Measurements from ENCODE around the gene CYP19A1.

Gene CYP19A1

DNA sequence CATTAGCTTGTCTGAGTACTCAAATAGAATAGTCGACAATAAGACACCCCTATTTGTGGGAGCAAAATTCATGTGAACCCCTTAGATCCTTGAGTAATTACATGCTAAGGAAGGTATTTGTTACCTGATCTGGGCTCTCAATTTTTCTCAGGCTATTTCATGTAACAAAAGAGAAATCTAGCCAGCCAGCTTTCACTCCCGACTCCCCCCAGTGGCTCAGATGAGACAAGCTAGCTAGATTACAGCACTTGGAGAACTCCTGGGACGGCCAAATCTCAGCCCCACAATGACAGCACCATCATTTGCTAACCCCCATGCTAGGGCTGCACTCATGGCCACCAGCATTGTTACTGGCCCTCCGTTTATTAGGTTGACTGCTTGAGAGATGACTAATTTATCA is 44.4 kb upstream of the CYP19A1 start:
- no peak for DNase-seq (ENCODE audit: extremely low read depth, insufficient read length)
- Histone ChIP-seq H3K36me3 (ENCODE audit: control insufficient read depth, insufficient read depth, low read length) (no peaks in the 10 kb centered on the region), H3K4me3 (replicated peaks; ENCODE audit: low read depth, low read length) (no peak overlapping the region), H3K27me3 (replicated peaks; ENCODE audit: control insufficient read depth, insufficient read depth, low read length) (peaks cover 2% of the 10 kb centered on the region)
- TF ChIP-seq, protein P1, sequence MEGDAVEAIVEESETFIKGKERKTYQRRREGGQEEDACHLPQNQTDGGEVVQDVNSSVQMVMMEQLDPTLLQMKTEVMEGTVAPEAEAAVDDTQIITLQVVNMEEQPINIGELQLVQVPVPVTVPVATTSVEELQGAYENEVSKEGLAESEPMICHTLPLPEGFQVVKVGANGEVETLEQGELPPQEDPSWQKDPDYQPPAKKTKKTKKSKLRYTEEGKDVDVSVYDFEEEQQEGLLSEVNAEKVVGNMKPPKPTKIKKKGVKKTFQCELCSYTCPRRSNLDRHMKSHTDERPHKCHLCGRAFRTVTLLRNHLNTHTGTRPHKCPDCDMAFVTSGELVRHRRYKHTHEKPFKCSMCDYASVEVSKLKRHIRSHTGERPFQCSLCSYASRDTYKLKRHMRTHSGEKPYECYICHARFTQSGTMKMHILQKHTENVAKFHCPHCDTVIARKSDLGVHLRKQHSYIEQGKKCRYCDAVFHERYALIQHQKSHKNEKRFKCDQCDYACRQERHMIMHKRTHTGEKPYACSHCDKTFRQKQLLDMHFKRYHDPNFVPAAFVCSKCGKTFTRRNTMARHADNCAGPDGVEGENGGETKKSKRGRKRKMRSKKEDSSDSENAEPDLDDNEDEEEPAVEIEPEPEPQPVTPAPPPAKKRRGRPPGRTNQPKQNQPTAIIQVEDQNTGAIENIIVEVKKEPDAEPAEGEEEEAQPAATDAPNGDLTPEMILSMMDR (IDR thresholded peaks at IDR 0.05; ENCODE audit: insufficient read depth, low read length, poor library complexity, severe bottlenecking): peak; percentile 76

DNA sequence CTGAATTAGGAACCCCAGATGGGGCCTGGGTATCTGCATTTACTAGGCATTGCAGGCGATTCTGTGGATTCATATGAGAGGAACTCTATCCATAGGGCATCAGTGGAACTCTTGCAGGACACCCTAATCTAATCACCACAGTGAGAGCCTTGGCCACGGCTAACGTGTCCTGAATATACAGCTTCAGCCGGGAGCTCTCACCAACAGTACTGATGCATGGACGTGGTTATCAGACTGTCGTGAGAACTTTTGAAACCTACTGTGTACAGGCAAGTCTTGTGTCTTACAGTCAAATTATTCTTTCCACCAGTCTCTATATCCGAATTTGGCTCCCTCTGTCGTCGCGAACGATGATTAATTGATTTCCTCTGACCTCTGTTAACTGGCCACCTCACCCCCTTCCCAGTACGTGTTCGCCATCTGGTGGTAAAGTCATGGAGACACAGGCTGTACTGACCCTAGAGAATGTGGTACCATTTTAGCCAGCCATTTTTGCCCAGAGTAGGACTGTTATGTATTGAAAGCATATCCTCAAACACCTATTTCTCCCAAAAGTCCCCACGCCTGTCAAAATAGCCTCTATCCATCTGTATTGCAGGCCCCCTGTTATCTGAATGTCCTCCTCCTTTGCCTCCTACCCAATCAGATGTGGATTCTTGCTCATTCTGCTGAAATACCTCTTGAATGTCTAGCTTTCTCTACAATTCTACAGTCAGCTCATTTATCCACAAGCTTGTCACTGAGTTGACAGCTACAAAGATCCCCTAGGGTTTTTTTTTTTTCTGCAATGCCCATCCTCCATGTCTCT is 42.8 kb upstream of the CYP19A1 start:
- H3K36me3 ChIP-seq (ENCODE audit: control insufficient read depth, insufficient read depth, low read length): no peaks in the 10 kb centered on the region
- H3K4me3 ChIP-seq (replicated peaks; ENCODE audit: low read depth, low read length): no peak overlapping the region
- TF ChIP-seq, protein P1 (IDR thresholded peaks at IDR 0.05; ENCODE audit: insufficient read depth, low read length, poor library complexity, severe bottlenecking): peak; percentile 82
- peaks cover 2% of the 10 kb centered on the region for H3K27me3 ChIP-seq (replicated peaks; ENCODE audit: control insufficient read depth, insufficient read depth, low read length)
- no peak for DNase-seq (ENCODE audit: extremely low read depth, insufficient read length)

DNA sequence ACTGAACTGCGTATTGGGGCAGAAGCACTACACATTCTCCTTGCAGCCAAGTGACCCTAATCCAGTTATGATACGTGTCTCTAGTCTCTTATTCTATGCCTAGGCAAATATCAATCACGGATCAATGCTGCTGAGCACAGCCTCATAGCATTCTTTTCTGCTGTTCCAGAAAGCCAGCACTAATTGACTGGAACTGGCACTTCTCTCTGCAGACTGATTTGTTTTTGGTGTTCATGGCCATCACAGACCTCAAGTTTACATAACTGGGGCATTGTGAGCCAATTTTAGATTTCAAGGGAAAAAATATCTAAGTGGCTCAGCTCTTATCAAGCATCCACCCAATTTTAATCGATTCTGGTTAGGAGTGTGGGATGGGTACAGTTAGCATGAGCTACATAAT is 41.0 kb upstream of the CYP19A1 start:
- no peak overlapping the region for H3K4me3 ChIP-seq (replicated peaks; ENCODE audit: low read depth, low read length)
- TF ChIP-seq, protein P1 (IDR thresholded peaks at IDR 0.05; ENCODE audit: insufficient read depth, low read length, poor library complexity, severe bottlenecking): no peak
- no peak for DNase-seq (ENCODE audit: extremely low read depth, insufficient read length)
- H3K36me3 ChIP-seq (ENCODE audit: control insufficient read depth, insufficient read depth, low read length): no peaks in the 10 kb centered on the region
- H3K27me3 ChIP-seq (replicated peaks; ENCODE audit: control insufficient read depth, insufficient read depth, low read length): no peaks in the 10 kb centered on the region

DNA sequence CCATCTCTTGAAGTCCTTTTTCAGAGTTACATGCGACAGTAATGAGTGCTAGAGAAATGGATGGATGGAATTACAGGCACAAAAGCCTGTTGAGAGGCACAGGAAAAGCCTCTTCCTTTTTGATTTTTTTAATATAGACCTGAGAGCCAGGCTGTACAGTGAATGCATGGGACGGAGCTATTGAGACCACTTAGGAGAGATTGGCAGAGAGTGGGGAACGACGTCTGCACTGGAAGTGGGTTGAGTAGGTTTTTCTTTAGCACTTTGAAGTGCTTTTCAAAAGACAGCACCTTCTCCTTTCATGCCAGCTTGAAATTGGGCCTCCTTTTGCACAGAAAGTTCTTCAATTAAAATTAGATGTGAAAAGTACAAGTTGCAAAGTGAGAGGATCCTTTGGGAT is 40.0 kb upstream of the CYP19A1 start:
- Histone ChIP-seq H3K4me3 (replicated peaks; ENCODE audit: low read depth, low read length) (no peak overlapping the region), H3K27me3 (replicated peaks; ENCODE audit: control insufficient read depth, insufficient read depth, low read length) (no peaks in the 10 kb centered on the region), H3K36me3 (ENCODE audit: control insufficient read depth, insufficient read depth, low read length) (no peaks in the 10 kb centered on the region)
- TF ChIP-seq, protein P1 (IDR thresholded peaks at IDR 0.05; ENCODE audit: insufficient read depth, low read length, poor library complexity, severe bottlenecking): no peak
- DNase-seq (ENCODE audit: extremely low read depth, insufficient read length): no peak

DNA sequence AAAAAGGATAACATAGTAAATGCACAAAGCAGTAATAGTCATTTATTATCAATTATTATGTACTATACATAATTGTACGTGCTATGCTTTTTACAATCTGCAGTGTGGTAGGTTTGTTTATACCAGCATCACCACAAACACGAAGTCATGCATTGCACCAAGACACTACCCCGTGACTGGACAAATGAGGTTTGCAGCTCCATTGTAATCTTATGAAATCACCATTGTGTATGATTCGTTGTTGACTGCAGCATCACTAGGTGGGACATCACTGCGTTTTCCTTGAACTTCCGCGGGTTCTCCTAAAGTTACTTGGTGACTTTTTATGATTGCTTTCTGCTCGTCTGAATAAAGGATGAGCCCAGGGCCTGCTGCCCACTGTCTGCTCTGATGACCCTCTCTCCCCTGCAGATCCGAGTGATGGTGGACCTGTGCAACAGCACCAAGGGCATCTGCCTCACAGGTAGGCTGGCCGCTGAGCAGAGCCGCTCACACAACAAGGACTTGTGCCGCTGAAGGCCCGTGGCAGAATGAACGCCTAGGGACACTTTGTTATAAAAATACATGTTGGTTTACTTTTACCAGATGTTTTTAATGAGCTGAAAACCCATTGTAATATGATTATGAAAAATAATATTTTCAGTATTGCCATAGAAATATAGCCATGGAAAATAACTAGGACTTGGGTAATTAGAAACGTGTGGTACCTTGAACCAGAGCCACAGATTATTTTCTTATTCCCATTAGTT is 38.8 kb upstream of the CYP19A1 start:
- DNase-seq (ENCODE audit: extremely low read depth, insufficient read length): no peak
- Histone ChIP-seq H3K36me3 (ENCODE audit: control insufficient read depth, insufficient read depth, low read length) (no peaks in the 10 kb centered on the region), H3K4me3 (replicated peaks; ENCODE audit: low read depth, low read length) (no peak overlapping the region), H3K27me3 (replicated peaks; ENCODE audit: control insufficient read depth, insufficient read depth, low read length) (no peaks in the 10 kb centered on the region)
- TF ChIP-seq, protein P1 (IDR thresholded peaks at IDR 0.05; ENCODE audit: insufficient read depth, low read length, poor library complexity, severe bottlenecking): no peak

Measured in GM06990 (cell line).